K562 (cell line): Measurements from ENCODE around the gene ENG. TPM values are rescaled to one million over a fixed set of nuclear protein-coding genes. Genes with fewer than 3 reads are reported as not detected.
A peak's percentile ranks its signal among the peaks of the same experiment; 100 is the strongest.

Experiments used
- ATAC-seq: fragments of 200-7000 bp; cut with Tn5 transposase; 3 replicates; pipeline ENCODE4 v1.9.1; 2020; ENCODE audit warnings: moderate library complexity
- BruUV-seq: library from RNA; stranded (reverse); fragments of 400-500 nt; replicated peaks from 2 replicates; lab custom pipeline; 2021; lab: Mats Ljungman, UMichigan
- CTCF ChIA-PET: fragments of 300-600 bp; formaldehyde crosslinking; extraction: SDS; loops from one replicate; lab custom pipeline; 2021; ENCODE audit warnings: low intra/inter-chr PET ratio; lab: Yijun Ruan, JAX
- POLR2A ChIA-PET: fragments of 300-600, 350-650 bp; sonication (Branson Sonifier 250); formaldehyde crosslinking; extraction: SDS; loops from one replicate; lab custom pipeline; 2021; ENCODE audit warnings: antibody characterized with exemption, inconsistent platforms; lab: Yijun Ruan, JAX
- DNase-seq, 4 experiments: peaks; one replicate each; pipeline versions ENCODE4 v3.0.0 to v3.0.0-alpha.2; 2011 to 2018; ENCODE audit warnings: low spot score in 3 of 4, mixed read lengths in 3 of 4; ENCODE audit errors: extremely low read depth in 1 of 4
- FAIRE-seq: peaks from 2 replicates; lab custom pipeline; 2011; peaks lifted over from hg19 to GRCh38; lab: Jason Lieb, UNC
- H2AFZ ChIP-seq: 2 replicates; pipeline ENCODE4 v1.6.0; 2011; ENCODE audit warnings: low read depth, low read length, control low read depth, inconsistent platforms
- H3K27ac ChIP-seq: fragments of 200-600 bp; 3 replicates; pipeline ENCODE4 v1.8.0; 2011; ENCODE audit warnings: low read depth, mild to moderate bottlenecking, control low read depth, inconsistent platforms, low read length, moderate library complexity, mixed read lengths; ENCODE audit errors: extremely low read depth
- H3K27me3 ChIP-seq, 2 experiments: fragments of 300-600 bp in 1 of 2; 2 replicates in 1 of 2; 3 replicates in 1 of 2; pipeline versions ENCODE4 v1.6.0 to v1.8.0; 2011; ENCODE audit warnings: inconsistent platforms in 2 of 2, low read length in 2 of 2, mild to moderate bottlenecking in 1 of 2, mixed read lengths in 1 of 2, moderate library complexity in 1 of 2; ENCODE audit not compliant: control insufficient read depth in 2 of 2, insufficient read depth in 2 of 2
- H3K36me3 ChIP-seq: fragments of 300-600 bp; 3 replicates; pipeline ENCODE4 v1.8.0; 2011; ENCODE audit warnings: mild to moderate bottlenecking, low read length, inconsistent platforms; ENCODE audit not compliant: control insufficient read depth, insufficient read depth
- H3K4me1 ChIP-seq, 2 experiments: fragments of 200-600 bp in 1 of 2; replicated peaks in 1 of 2; 2 replicates in 1 of 2; 3 replicates in 1 of 2; pipeline versions ENCODE4 v1.5.1 to v1.8.0; 2011; ENCODE audit warnings: inconsistent platforms in 2 of 2, low read length in 2 of 2, mild to moderate bottlenecking in 1 of 2, mixed read lengths in 1 of 2, moderate library complexity in 1 of 2; ENCODE audit not compliant: control insufficient read depth in 2 of 2, insufficient read depth in 2 of 2
- H3K4me2 ChIP-seq: 2 replicates; pipeline ENCODE4 v1.6.1; 2011; ENCODE audit warnings: low read length, control low read depth, inconsistent platforms, mixed read lengths; ENCODE audit not compliant: insufficient read depth
- H3K4me3 ChIP-seq: fragments of 200-600 bp; sonication (generic), shearing (Covaris generic); 2 replicates; pipeline ENCODE4 v1.5.1; 2016; ENCODE audit warnings: control low read depth, inconsistent platforms
- H3K79me2 ChIP-seq: fragments of 200-600 bp; 3 replicates; pipeline ENCODE4 v1.8.0; 2011; ENCODE audit warnings: low read length, inconsistent platforms; ENCODE audit not compliant: control insufficient read depth, insufficient read depth
- H3K9ac ChIP-seq, 2 experiments: 2 replicates each; pipeline versions ENCODE4 v1.6.0 to v1.6.1; 2011; ENCODE audit warnings: low read depth in 2 of 2, low read length in 2 of 2, control low read depth in 1 of 2, inconsistent platforms in 1 of 2, mild to moderate bottlenecking in 1 of 2, mixed read lengths in 1 of 2; ENCODE audit not compliant: insufficient read depth in 1 of 2
- H3K9me1 ChIP-seq: one replicate; pipeline ENCODE4 v1.6.0; 2011; ENCODE audit warnings: inconsistent platforms, mild to moderate bottlenecking, low read length, moderate library complexity; ENCODE audit not compliant: control insufficient read depth, insufficient read depth
- H3K9me3 ChIP-seq: replicated peaks from 2 replicates; pipeline ENCODE4 v1.5.1; 2011; ENCODE audit warnings: low read depth, low read length, inconsistent platforms; ENCODE audit not compliant: control insufficient read depth, insufficient read depth
- H4K20me1 ChIP-seq: replicated peaks from 2 replicates; pipeline ENCODE4 v1.6.1; 2011; ENCODE audit warnings: low read length, inconsistent platforms, mixed read lengths; ENCODE audit not compliant: control insufficient read depth, insufficient read depth
- CEBPB ChIP-seq: fragments of 450-650 bp; IDR thresholded peaks from 2 replicates; pipeline ENCODE4 v1.6.1; 2016; ENCODE audit warnings: missing genetic modification characterization, missing compliant biosample characterization
- ZNF140 ChIP-seq: fragments of 250-450 bp; sonication (Bioruptor Pico); IDR thresholded peaks from 2 replicates; pipeline ENCODE4 v1.8.0; 2021; ENCODE audit warnings: moderate library complexity, mild to moderate bottlenecking, inconsistent platforms
- WGBS: fragments of 100-300 bp; shearing (Covaris generic); methylation state at CpG from one replicate; pipeline ENCODE4 v1.1.6; 2016; ENCODE audit warnings: low coverage, mixed read lengths; ENCODE audit not compliant: insufficient coverage; ENCODE audit errors: missing lambda C conversion rate; 5-methylcytosine and 5-hydroxymethylcytosine counted together
- in situ Hi-C: fragments of 300-500 bp; cut with MboI; formaldehyde crosslinking; loops from 4 replicates; pipeline ENCODE4 v1.15.0; 2018; ENCODE audit warnings: inconsistent platforms, mixed read lengths
- intact Hi-C: fragments of 100-400 bp; cut with micrococcal nuclease; formaldehyde crosslinking; loops from 2 replicates; pipeline ENCODE4 v1.14.2; 2022
- polyA plus RNA-seq, 8 experiments: library from polyadenylated mRNA; depleted of rRNA in 4 of 8; stranded (reverse) in 5 of 8; unstranded in 3 of 8; fragments of >200 nt; fragmentation: Nextera tagmentation in 2 of 8; fragmentation: Illumina TruSeq in 1 of 8; extraction: Ambion mirVana in 2 of 8; extraction: Trizol in 1 of 8; gene quantifications; 2 replicates each; pipeline versions ENCODE4 v1.2.1 to v1.2.3, GENCODE V29; 2011 to 2014; ENCODE audit warnings: inconsistent platforms in 1 of 8, missing spikeins in 1 of 8
- total RNA-seq, 7 experiments: library from RNA; depleted of rRNA in 6 of 7; stranded (reverse); fragments of >200 nt in 6 of 7; fragmentation: Illumina TruSeq in 2 of 7; extraction: Trizol in 2 of 7; gene quantifications; 2 replicates each; pipeline versions ENCODE4 v1.2.1 to v1.2.3, GENCODE V29; 2011 to 2021; ENCODE audit warnings: low replicate concordance in 1 of 7
- TF ChIP-seq, protein P1 (sequence below), 2 experiments: fragments of 450-650 bp in 1 of 2; sonication (generic) in 1 of 2; formaldehyde crosslinking in 1 of 2; IDR thresholded peaks in 1 of 2; conservative IDR thresholded peaks in 1 of 2; 2 replicates each; pipeline versions ENCODE4 v1.6.1 to v1.8.1; 2016 to 2023; ENCODE audit warnings: mild to moderate bottlenecking in 2 of 2, moderate library complexity in 2 of 2, inconsistent platforms in 1 of 2, missing genetic modification reagents in 1 of 2
- TF ChIP-seq, protein P2 (sequence below): sonication (generic); formaldehyde crosslinking; IDR thresholded peaks from 2 replicates; pipeline ENCODE4 v1.9.0; 2022; ENCODE audit warnings: mild to moderate bottlenecking, missing genetic modification reagents

Gene ENG
- total and polyA plus RNA-seq, 9 of the 15 experiments (the other 6 are each of a cell fraction or from before 2014, with no cell fraction given) = 0.04 to 0.40 (median 0.14) TPM; not detected in 1

DNA sequence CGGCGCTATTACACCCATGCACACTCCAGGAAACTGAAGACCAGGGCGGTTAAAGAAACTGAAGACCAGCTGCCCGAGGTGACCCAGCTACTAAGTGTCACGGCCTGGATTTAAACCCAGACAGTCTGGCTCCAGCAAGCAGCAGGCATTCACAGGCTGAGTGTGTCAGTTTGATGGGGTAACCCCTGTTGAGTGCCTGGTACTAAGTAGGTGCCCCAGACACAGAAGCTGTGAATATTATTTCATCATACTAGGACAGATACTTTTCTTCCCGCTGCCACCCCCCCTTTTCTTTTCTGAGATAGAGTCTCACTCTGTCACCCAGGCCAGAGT, 7.3 kb downstream of the ENG start:
- TF ChIP-seq, protein P1, sequence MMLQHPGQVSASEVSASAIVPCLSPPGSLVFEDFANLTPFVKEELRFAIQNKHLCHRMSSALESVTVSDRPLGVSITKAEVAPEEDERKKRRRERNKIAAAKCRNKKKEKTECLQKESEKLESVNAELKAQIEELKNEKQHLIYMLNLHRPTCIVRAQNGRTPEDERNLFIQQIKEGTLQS (IDR thresholded peaks at IDR 0.05) = 0 out of 2 replicates have a peak, but pooled peaks have one; percentile 8
- TF ChIP-seq, protein P1 (CRISPR knock-in tag; conservative IDR thresholded peaks at IDR 0.05) = no peak
- TF ChIP-seq, protein P2, sequence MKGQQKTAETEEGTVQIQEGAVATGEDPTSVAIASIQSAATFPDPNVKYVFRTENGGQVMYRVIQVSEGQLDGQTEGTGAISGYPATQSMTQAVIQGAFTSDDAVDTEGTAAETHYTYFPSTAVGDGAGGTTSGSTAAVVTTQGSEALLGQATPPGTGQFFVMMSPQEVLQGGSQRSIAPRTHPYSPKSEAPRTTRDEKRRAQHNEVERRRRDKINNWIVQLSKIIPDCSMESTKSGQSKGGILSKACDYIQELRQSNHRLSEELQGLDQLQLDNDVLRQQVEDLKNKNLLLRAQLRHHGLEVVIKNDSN (CRISPR knock-in tag) = no peak
- TF ChIP-seq CEBPB (tag) = peak; percentile 31; the same call in 1 of the 2 replicates
- TF ChIP-seq ZNF140 (CRISPR knock-in tag) = no peak
- DNase-seq (no peak), ATAC-seq (peak; percentile 48; the same call in 2 of the 3 replicates), FAIRE-seq (no peak)
- intact Hi-C loops (no loop called here), in situ Hi-C loops (no loop called here)
- POLR2A ChIA-PET = interaction anchor here (0.6 kb wide), 3 partner anchors 10 to 54 kb away, joined by 3 to 6 read pairs (median 5); no protein-coding TSS in a partner anchor
- H3K4me2 ChIP-seq = no peak overlapping the region
- H3K9me1 ChIP-seq = peaks cover 3% of the 10 kb centered on the region
- 62% methylated on average over 6 of the region's 6 CpGs for whole genome bisulfite sequencing
- H4K20me1 ChIP-seq = no peaks in the 10 kb centered on the region
- H3K4me1 ChIP-seq = peaks cover 23 to 27% of the 10 kb centered on the region in 2 experiments
- no peak overlapping the region for H3K27ac ChIP-seq
- CTCF ChIA-PET = no interaction called here
- no peak overlapping the region for H3K4me3 ChIP-seq
- H3K9ac ChIP-seq = peak overlapping the region in 1 of 2 experiments; percentile 69; a peak in 1 of 4 replicates
- no peak overlapping the region for H2AFZ ChIP-seq
- H3K36me3 ChIP-seq = no peaks in the 10 kb centered on the region
- no peaks in the 10 kb centered on the region for H3K27me3 ChIP-seq
- peaks cover 17% of the 10 kb centered on the region for H3K9me3 ChIP-seq
- no peaks in the 10 kb centered on the region for H3K79me2 ChIP-seq
- BruUV-seq = no TSS peak
